Gastrocnemius medialis (tissue), 4 donors: ENCODE measurements around the gene PLA2G4A. TPM values are rescaled to one million over a fixed set of nuclear protein-coding genes. Genes with fewer than 3 reads are reported as not detected.

ENCODE experiments used
- ATAC-seq, 2 donors: fragments of 150-250 bp; one replicate each; pipeline ENCODE4 v1.9.1; 2016
- DNase-seq, 2 donors: peaks; one replicate each; pipeline ENCODE4 v3.0.0-alpha.2; 2019
- H3K27ac ChIP-seq, 4 donors: fragments of 200-600 bp; sonication (generic); 1 replicate in 1 of 4; 2 replicates in 3 of 4; pipeline ENCODE4 v1.5.1; 2016 to 2018; ENCODE audit warnings: mild to moderate bottlenecking in 2 of 4, moderate library complexity in 1 of 4
- H3K27me3 ChIP-seq, 3 donors: fragments of 200-600 bp; sonication (generic) in 2 of 3; 1 replicate in 1 of 3; 2 replicates in 2 of 3; pipeline versions ENCODE4 v1.5.1 to v1.6.0; 2016 to 2019; ENCODE audit warnings: mild to moderate bottlenecking in 1 of 3, moderate library complexity in 1 of 3
- H3K36me3 ChIP-seq, 2 donors: fragments of 200-600 bp; sonication (generic) in 1 of 2; one replicate each; pipeline ENCODE4 v1.5.1; 2017 to 2018
- H3K4me1 ChIP-seq, 2 donors: fragments of 200-600 bp; sonication (generic) in 1 of 2; one replicate each; pipeline ENCODE4 v1.5.1; 2016 to 2017; ENCODE audit warnings: mild to moderate bottlenecking in 2 of 2
- H3K4me3 ChIP-seq, 4 donors: fragments of 200-600 bp; sonication (generic) in 3 of 4; 1 replicate in 1 of 4; 2 replicates in 3 of 4; pipeline ENCODE4 v1.5.1; 2016 to 2019; ENCODE audit warnings: mild to moderate bottlenecking in 2 of 4
- H3K9me3 ChIP-seq, 3 donors: fragments of 200-600 bp; sonication (generic) in 2 of 3; 1 replicate in 1 of 3; 2 replicates in 2 of 3; pipeline ENCODE4 v1.5.1; 2016 to 2019
- CTCF ChIP-seq, 5 experiments: fragments of 450-650 bp in 3 of 5; fragments of 200-600 bp in 2 of 5; sonication (generic) in 2 of 5; IDR thresholded peaks in 4 of 5; conservative IDR thresholded peaks in 1 of 5; 1 replicate in 4 of 5; 2 replicates in 1 of 5; pipeline ENCODE4 v1.5.1; 2016 to 2019; ENCODE audit warnings: antibody characterized with exemption in 5 of 5, mild to moderate bottlenecking in 3 of 5, moderate library complexity in 3 of 5
- POLR2A ChIP-seq, 2 donors: fragments of 450-650 bp; IDR thresholded peaks; one replicate each; pipeline ENCODE4 v1.6.1; 2017; ENCODE audit warnings: antibody characterized with exemption in 2 of 2, mild to moderate bottlenecking in 2 of 2, moderate library complexity in 2 of 2
- in situ Hi-C, 4 donors: fragments of 200-750 bp; cut with MboI; loops; one replicate each; pipeline versions ENCODE4 v1.15.0 to v1.8.0; 2017; ENCODE audit warnings: low sequenced_read_pairs in 4 of 4
- intact Hi-C: fragments of 100-400 bp; cut with DNase I; formaldehyde crosslinking; loops from one replicate; pipeline ENCODE4 v1.15.1; 2023; ENCODE audit warnings: low total_unique reads
- total RNA-seq, 4 donors: library from RNA; depleted of rRNA; stranded (reverse); fragments of >200 nt; gene quantifications; one replicate each; pipeline versions ENCODE4 v1.1.0 to v1.2.3, GENCODE V29; 2016

The PLA2G4A gene
- total RNA-seq, 4 donors from 2014 or later: 0.44 to 0.95 (median 0.75) TPM

- Histone ChIP-seq H3K27ac (no peak overlapping the region), H3K27me3 (no peaks in the 10 kb centered on the region), H3K4me1 (no peaks in the 10 kb centered on the region), H3K36me3 (no peaks in the 10 kb centered on the region), H3K4me3 (no peak overlapping the region), H3K9me3 (no peaks in the 10 kb centered on the region)
- intact Hi-C loops (no loop called here), in situ Hi-C loops (no loop called here)
- TF ChIP-seq CTCF (IDR thresholded peaks at IDR 0.05 in 4 of 5, conservative IDR thresholded peaks at IDR 0.05 in 1 of 5) (no peak), POLR2A (IDR thresholded peaks at IDR 0.05) (no peak)
- no peak for DNase-seq
- ATAC-seq: no peak
These were observed 13.8 kb downstream of the PLA2G4A start for GRCh38 chr1:186842547-186842946.

GRCh38 chr1:186843226-186843625 is 14.5 kb downstream of the PLA2G4A start:
- in situ Hi-C loops: no loop called here
- Histone ChIP-seq H3K27me3 (no peaks in the 10 kb centered on the region), H3K9me3 (no peaks in the 10 kb centered on the region), H3K36me3 (no peaks in the 10 kb centered on the region), H3K4me1 (no peaks in the 10 kb centered on the region), H3K4me3 (no peak overlapping the region), H3K27ac (no peak overlapping the region)
- intact Hi-C loops: no loop called here
- ATAC-seq (no peak), DNase-seq (no peak)
- TF ChIP-seq POLR2A (IDR thresholded peaks at IDR 0.05): no peak
- TF ChIP-seq CTCF (IDR thresholded peaks at IDR 0.05 in 4 of 5, conservative IDR thresholded peaks at IDR 0.05 in 1 of 5): no peak

DNA sequence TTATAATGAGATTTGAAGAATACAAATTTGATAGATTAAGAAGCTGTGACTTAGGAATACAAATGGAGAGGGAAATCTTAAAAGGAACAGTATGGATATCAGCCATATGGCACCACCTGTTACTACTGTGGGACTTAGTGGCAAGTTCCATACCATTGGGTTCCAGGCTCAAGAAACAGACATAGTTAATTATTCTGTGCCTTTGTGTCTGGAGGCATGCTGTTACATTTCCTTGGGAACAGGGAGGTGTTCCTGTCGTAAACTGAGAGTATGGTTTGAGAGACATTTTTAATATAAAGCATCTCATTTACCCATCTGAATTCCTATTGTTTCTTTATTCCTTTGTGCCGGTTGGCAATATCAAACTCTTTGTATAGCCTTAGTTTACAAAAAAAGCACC is 15.2 kb downstream of the PLA2G4A start:
- no peaks in the 10 kb centered on the region for H3K27me3 ChIP-seq
- no peak overlapping the region for H3K4me3 ChIP-seq
- TF ChIP-seq POLR2A (IDR thresholded peaks at IDR 0.05): no peak
- TF ChIP-seq CTCF (IDR thresholded peaks at IDR 0.05 in 4 of 5, conservative IDR thresholded peaks at IDR 0.05 in 1 of 5): no peak
- intact Hi-C loops (no loop called here), in situ Hi-C loops (no loop called here)
- no peak overlapping the region for H3K27ac ChIP-seq
- DNase-seq: no peak
- H3K9me3 ChIP-seq: no peaks in the 10 kb centered on the region
- ATAC-seq: no peak
- no peaks in the 10 kb centered on the region for H3K36me3 ChIP-seq
- H3K4me1 ChIP-seq: no peaks in the 10 kb centered on the region

DNA sequence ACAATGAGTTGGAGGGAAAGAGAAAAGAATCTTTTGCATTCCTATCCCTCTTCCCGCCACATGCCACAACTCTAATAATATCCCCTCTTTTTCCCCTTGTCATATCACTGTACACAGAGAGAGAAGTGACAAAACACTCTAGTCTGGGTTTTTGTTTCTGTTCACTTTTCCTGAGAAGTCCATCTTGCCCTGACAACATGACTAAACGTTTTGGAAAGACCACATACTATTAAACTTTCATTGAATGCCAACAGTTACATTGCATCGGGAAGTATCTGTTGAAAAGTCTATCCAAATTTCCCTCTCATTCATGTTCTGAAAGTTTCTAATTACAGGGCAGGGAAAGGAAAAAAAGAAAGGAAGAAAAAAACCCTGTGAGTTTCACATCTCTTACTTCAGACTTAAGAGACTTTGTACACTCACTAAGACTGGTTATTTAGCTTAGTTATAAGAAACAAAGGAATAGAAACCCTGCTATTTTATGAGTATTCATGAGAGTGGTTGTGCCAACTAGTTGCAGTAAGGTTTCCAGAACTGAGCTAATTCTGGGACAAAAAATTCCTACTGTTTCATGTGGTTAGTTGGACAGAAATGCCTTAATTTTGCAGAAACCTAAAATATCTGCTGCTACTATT is 16.9 kb downstream of the PLA2G4A start:
- Histone ChIP-seq H3K27me3 (no peaks in the 10 kb centered on the region), H3K4me3 (no peak overlapping the region), H3K9me3 (no peaks in the 10 kb centered on the region), H3K4me1 (no peaks in the 10 kb centered on the region), H3K36me3 (no peaks in the 10 kb centered on the region), H3K27ac (no peak overlapping the region)
- TF ChIP-seq POLR2A (IDR thresholded peaks at IDR 0.05) (no peak), CTCF (IDR thresholded peaks at IDR 0.05 in 4 of 5, conservative IDR thresholded peaks at IDR 0.05 in 1 of 5) (no peak)
- ATAC-seq: no peak
- DNase-seq: no peak
- in situ Hi-C loops: no loop called here
- intact Hi-C loops: no loop called here
